Small intestine (tissue), 7 donors: ENCODE results near the gene TRIM14. TPM values are rescaled to one million over a fixed set of nuclear protein-coding genes. Genes with fewer than 3 reads are reported as not detected.
A peak's percentile ranks its signal among the peaks of the same experiment; 100 is the strongest.

Source experiments
- DNase-seq, 2 donors: peaks; one replicate each; pipeline versions ENCODE4 v3.0.0 to v3.0.0-alpha.2; 2013
- FAIRE-seq: peaks from 2 replicates; lab custom pipeline; 2012; peaks lifted over from hg19 to GRCh38; lab: Jason Lieb, UNC
- H3K27ac ChIP-seq, 3 donors: one replicate each; pipeline ENCODE4 v1.5.1; 2013; ENCODE audit warnings: low read length in 2 of 3, mild to moderate bottlenecking in 2 of 3, control low read depth in 1 of 3, inconsistent platforms in 1 of 3, low read depth in 1 of 3, moderate library complexity in 1 of 3
- H3K27me3 ChIP-seq, 3 donors: one replicate each; pipeline ENCODE4 v1.6.1; 2013; ENCODE audit warnings: low read length in 3 of 3, inconsistent platforms in 1 of 3; ENCODE audit not compliant: control insufficient read depth in 3 of 3, insufficient read depth in 3 of 3
- H3K36me3 ChIP-seq, 3 donors: one replicate each; pipeline ENCODE4 v1.6.1; 2013; ENCODE audit warnings: low read length in 3 of 3, inconsistent platforms in 1 of 3, low read depth in 1 of 3, mild to moderate bottlenecking in 1 of 3, moderate library complexity in 1 of 3; ENCODE audit not compliant: control insufficient read depth in 3 of 3, insufficient read depth in 2 of 3
- H3K4me1 ChIP-seq, 3 donors: one replicate each; pipeline ENCODE4 v1.6.1; 2013; ENCODE audit warnings: low read length in 2 of 3, inconsistent platforms in 1 of 3, low read depth in 1 of 3, mild to moderate bottlenecking in 1 of 3, moderate library complexity in 1 of 3; ENCODE audit not compliant: control insufficient read depth in 3 of 3, insufficient read depth in 2 of 3
- H3K4me3 ChIP-seq, 3 donors: one replicate each; pipeline ENCODE4 v1.5.1; 2013; ENCODE audit warnings: low read length in 3 of 3, control low read depth in 1 of 3, inconsistent platforms in 1 of 3, low read depth in 1 of 3, mild to moderate bottlenecking in 1 of 3, moderate library complexity in 1 of 3
- H3K9me3 ChIP-seq, 2 donors: one replicate each; pipeline ENCODE4 v1.6.1; 2013; ENCODE audit warnings: low read depth in 1 of 2, low read length in 1 of 2; ENCODE audit not compliant: control insufficient read depth in 2 of 2, insufficient read depth in 1 of 2
- WGBS, 3 donors: extraction: QIAGEN DNeasy Blood & Tissue Kit; methylation state at CpG; one replicate each; pipeline ENCODE4 v1.1.7; 2013; 5-methylcytosine and 5-hydroxymethylcytosine counted together
- polyA plus RNA-seq, 4 donors: library from polyadenylated mRNA; stranded (reverse) in 3 of 4; unstranded in 1 of 4; fragments of 200-250 nt in 3 of 4; fragments of 120-200 nt in 1 of 4; gene quantifications; one replicate each; pipeline versions ENCODE4 v1.2.1 to v1.2.3, GENCODE V29; 2013
- donor health status: healthy with polysubstance abuse.
- donor health status: control.
- donor health status: control.
- donor health status: Bipolar disorder and iron deficiency.
- donor health status: healthy.

The TRIM14 gene
- polyA plus RNA-seq, 4 donors: 20.5 to 47.1 (median 32.9) TPM

- WGBS, 3 donors: 66 to 84% (median 68%) methylated on average over 6 of the region's 6 CpGs
- no peak for FAIRE-seq
- no peaks in the 10 kb centered on the region for H3K4me1 ChIP-seq
- H3K9me3 ChIP-seq: no peaks in the 10 kb centered on the region
- H3K36me3 ChIP-seq: no peaks in the 10 kb centered on the region
- peak overlapping the region in 1 of 3 donors; percentile 42 for H3K27ac ChIP-seq
- DNase-seq: peak in 1 of 2 donors; percentile 41
- H3K27me3 ChIP-seq: no peaks in the 10 kb centered on the region
- no peak overlapping the region for H3K4me3 ChIP-seq
Measured at GRCh38 chr9:98045234-98046179, 73.5 kb downstream of the TRIM14 start.

- 79 to 91% (median 87%) methylated on average over 5 of the region's 5 CpGs for WGBS, 3 donors
- Histone ChIP-seq H3K36me3 (no peaks in the 10 kb centered on the region), H3K27me3 (no peaks in the 10 kb centered on the region), H3K4me1 (no peaks in the 10 kb centered on the region), H3K4me3 (no peak overlapping the region), H3K9me3 (no peaks in the 10 kb centered on the region), H3K27ac (no peak overlapping the region)
- no peak for FAIRE-seq
- no peak for DNase-seq
Measured at GRCh38 chr9:98043915-98044314, 75.1 kb downstream of the TRIM14 start.

GRCh38 chr9:98040212-98040611 is 78.8 kb downstream of the TRIM14 start:
- FAIRE-seq (no peak), DNase-seq (peak in 1 of 2 donors; percentile 14)
- 17 to 65% (median 61%) methylated on average over 6 of the region's 6 CpGs for WGBS, 3 donors
- Histone ChIP-seq H3K36me3 (no peaks in the 10 kb centered on the region), H3K27me3 (no peaks in the 10 kb centered on the region), H3K4me3 (no peak overlapping the region), H3K27ac (no peak overlapping the region), H3K4me1 (no peaks in the 10 kb centered on the region), H3K9me3 (no peaks in the 10 kb centered on the region)

GRCh38 chr9:98039607-98040017 is 79.4 kb downstream of the TRIM14 start:
- no peaks in the 10 kb centered on the region for H3K27me3 ChIP-seq
- 36 to 48% (median 41%) methylated on average over 10 of the region's 10 CpGs for WGBS, 3 donors
- DNase-seq (peak in 1 of 2 donors; percentile 78), FAIRE-seq (no peak)
- peaks cover 0 to under 1% (median 0%) of the 10 kb centered on the region in 3 donors for H3K4me1 ChIP-seq
- H3K9me3 ChIP-seq: no peaks in the 10 kb centered on the region
- H3K27ac ChIP-seq: no peak overlapping the region
- H3K4me3 ChIP-seq: no peak overlapping the region
- H3K36me3 ChIP-seq: no peaks in the 10 kb centered on the region

GRCh38 chr9:98038958-98039357 is 80.1 kb downstream of the TRIM14 start:
- H3K9me3 ChIP-seq: no peaks in the 10 kb centered on the region
- DNase-seq: peak in 1 of 2 donors; percentile 9
- no peak overlapping the region for H3K4me3 ChIP-seq
- peaks cover 0 to 2% (median 0%) of the 10 kb centered on the region in 3 donors for H3K4me1 ChIP-seq
- 67 to 70% (median 69%) methylated on average over 8 of the region's 8 CpGs for WGBS, 3 donors
- H3K27ac ChIP-seq: no peak overlapping the region
- H3K27me3 ChIP-seq: no peaks in the 10 kb centered on the region
- H3K36me3 ChIP-seq: no peaks in the 10 kb centered on the region
- no peak for FAIRE-seq

- no peaks in the 10 kb centered on the region for H3K9me3 ChIP-seq
- H3K27ac ChIP-seq: no peak overlapping the region
- H3K4me1 ChIP-seq: peaks cover 0 to 2% (median 0%) of the 10 kb centered on the region in 3 donors
- peak in 1 of 2 donors; percentile 10 for DNase-seq
- H3K36me3 ChIP-seq: no peaks in the 10 kb centered on the region
- H3K27me3 ChIP-seq: no peaks in the 10 kb centered on the region
- FAIRE-seq: no peak
- H3K4me3 ChIP-seq: no peak overlapping the region
Measured at GRCh38 chr9:98037357-98037756, 81.7 kb downstream of the TRIM14 start.

GRCh38 chr9:98034593-98035546 is 84.2 kb downstream of the TRIM14 start:
- Histone ChIP-seq H3K27me3 (no peaks in the 10 kb centered on the region), H3K27ac (no peak overlapping the region), H3K9me3 (no peaks in the 10 kb centered on the region), H3K4me3 (no peak overlapping the region), H3K36me3 (no peaks in the 10 kb centered on the region), H3K4me1 (peaks cover 0 to 2% (median 0%) of the 10 kb centered on the region in 3 donors)
- no peak for FAIRE-seq
- DNase-seq: peak; percentile 87 to 89
- 41 to 44% (median 43%) methylated on average over 20 of the region's 20 CpGs for WGBS, 3 donors

- FAIRE-seq (no peak), DNase-seq (no peak)
- 84 to 100% (median 93%) methylated on average over 1 of the region's 1 CpG for WGBS, 3 donors
- H3K36me3 ChIP-seq: no peaks in the 10 kb centered on the region
- H3K4me1 ChIP-seq: peaks cover 0 to 2% (median 0%) of the 10 kb centered on the region in 3 donors
- H3K9me3 ChIP-seq: no peaks in the 10 kb centered on the region
- H3K4me3 ChIP-seq: no peak overlapping the region
- no peaks in the 10 kb centered on the region for H3K27me3 ChIP-seq
- H3K27ac ChIP-seq: no peak overlapping the region
Measured at GRCh38 chr9:98031935-98032334, 87.1 kb downstream of the TRIM14 start.
